Left cardiac atrium (tissue), 4 donors: Measurements from ENCODE around the gene ATP2B3. TPM values are rescaled to one million over a fixed set of nuclear protein-coding genes. Genes with fewer than 3 reads are reported as not detected.
A peak's percentile ranks its signal among the peaks of the same experiment; 100 is the strongest.

ENCODE experiments used
- ATAC-seq, 2 donors: fragments of 200-7000 bp; cut with Tn5 transposase; one replicate each; pipeline ENCODE4 v1.9.1; 2020; ENCODE audit warnings: mild to moderate bottlenecking in 2 of 2, moderate library complexity in 2 of 2
- DNase-seq: peaks from one replicate; pipeline ENCODE4 v3.0.0-alpha.2; 2020
- intact Hi-C, 2 donors: fragments of 100-400 bp; cut with DNase I; formaldehyde crosslinking; loops; one replicate each; pipeline versions ENCODE4 v1.14.1 to v1.15.1; 2022 to 2023
- total RNA-seq, 2 donors: library from RNA; stranded (reverse); fragmentation: NEBNext Ultra II Directional; extraction: Animal tissue kit (Norgen Biotek cat#: 25700); gene quantifications; one replicate each; pipeline ENCODE4 v1.2.1, GENCODE V29; 2021
- donor health status: DM: no; HTN: yes; CAD: no.
- donor health status: DM: no; HTN: yes; CAD: no; lungs with severe emphysema.
- donor health status: DM: yes; HTN: yes; CAD: no.
- donor health status: Dilated cardiomyopathy.

ATP2B3 gene
- total RNA-seq, 2 donors from 2014 or later: 0.10 TPM; not detected in 1

- ATAC-seq: no peak
- DNase-seq: no peak
- intact Hi-C loops: no loop called here
These were observed 66.0 kb downstream of the ATP2B3 start for GRCh38 chrX:153583433-153583832.

- DNase-seq: no peak
- intact Hi-C loops: no loop called here
- no peak for ATAC-seq
These were observed 68.4 kb downstream of the ATP2B3 start for GRCh38 chrX:153585827-153586226.

- ATAC-seq (no peak), DNase-seq (no peak)
- intact Hi-C loops: no loop called here
These were observed 69.9 kb downstream of the ATP2B3 start for GRCh38 chrX:153587342-153587741.

- ATAC-seq: no peak
- intact Hi-C loops: no loop called here
These were observed 70.8 kb downstream of the ATP2B3 start for GRCh38 chrX:153588021-153588781.

GRCh38 chrX:153588782-153589446 is 71.5 kb downstream of the ATP2B3 start:
- intact Hi-C loops: no loop called here
- ATAC-seq: no peak
- DNase-seq: no peak

More at GRCh38 chrX:153588021-153588781, 70.8 kb downstream of the ATP2B3 start:
- no peak for DNase-seq

GRCh38 chrX:153590961-153591956 is 73.8 kb downstream of the ATP2B3 start:
- DNase-seq (no peak), ATAC-seq (no peak)
- intact Hi-C loops: no loop called here

GRCh38 chrX:153592091-153592833 is 74.8 kb downstream of the ATP2B3 start:
- ATAC-seq: no peak
- intact Hi-C loops: no loop called here
- DNase-seq: no peak

GRCh38 chrX:153592966-153593688 is 75.7 kb downstream of the ATP2B3 start:
- DNase-seq: peak; percentile 62
- peak; percentile 69 to 75 for ATAC-seq
- intact Hi-C loops: no loop called here

- intact Hi-C loops: no loop called here
- DNase-seq (no peak), ATAC-seq (no peak)
These were observed 76.5 kb downstream of the ATP2B3 start for GRCh38 chrX:153593811-153594500.

GRCh38 chrX:153595387-153595786 is 77.9 kb downstream of the ATP2B3 start:
- ATAC-seq (no peak), DNase-seq (no peak)
- intact Hi-C loops: no loop called here

GRCh38 chrX:153595859-153596857 is 78.7 kb downstream of the ATP2B3 start:
- DNase-seq (no peak), ATAC-seq (no peak)
- intact Hi-C loops: no loop called here

- DNase-seq (no peak), ATAC-seq (no peak)
- intact Hi-C loops: no loop called here
These were observed 79.7 kb downstream of the ATP2B3 start for GRCh38 chrX:153596981-153597750.

GRCh38 chrX:153598541-153599191 is 81.2 kb downstream of the ATP2B3 start, which contains the start of gene CCNQ:
Gene CCNQ (minus strand): TSS chrX:153599139. CDS start chrX:153599073, 66 bp downstream.
- intact Hi-C loops: no loop called here
- ATAC-seq (peak; percentile 36 to 72), DNase-seq (no peak)

- DNase-seq (peak; percentile 91), ATAC-seq (peak; percentile 96 to 97)
- intact Hi-C loops: no loop called here
These were observed 82.0 kb downstream of the ATP2B3 start for GRCh38 chrX:153599192-153600031.
